OCI-LY3 (cell line): ENCODE data around the gene TYSND1.

ENCODE experiments used
- CTCF ChIP-seq: fragments of 200-600, 300-600 bp; sonication (generic); IDR thresholded peaks from 2 replicates; pipeline ENCODE4 v1.5.1; 2014; ENCODE audit warnings: antibody characterized with exemption, low read length, low read depth
- EZH2phosphoT487 ChIP-seq: fragments of 200-600 bp; shearing (Covaris generic); IDR thresholded peaks from 2 replicates; pipeline ENCODE4 v1.6.1; 2018; ENCODE audit warnings: antibody characterized with exemption, mixed run types, low read depth

GRCh38 chr10:70111496-70111895, 35.0 kb downstream of the TYSND1 start:
- no peak for TF ChIP-seq CTCF
- TF ChIP-seq EZH2phosphoT487 = no peak
